Astrocyte (in vitro differentiated cells and primary cell): ENCODE measurements around the gene MYT1. TPM values are rescaled to one million over a fixed set of nuclear protein-coding genes. Genes with fewer than 3 reads are reported as not detected.

ENCODE experiments used
- DNase-seq: peaks from one replicate; pipeline ENCODE4 v3.0.0-alpha.2; 2010; ENCODE audit warnings: low read depth
- FAIRE-seq: peaks from 2 replicates; lab custom pipeline; 2011; peaks lifted over from hg19 to GRCh38; lab: Jason Lieb, UNC
- H2AFZ ChIP-seq: 2 replicates; pipeline ENCODE4 v1.6.0; 2012; ENCODE audit warnings: low read depth, low read length, inconsistent platforms
- H3K27ac ChIP-seq: 2 replicates; pipeline ENCODE4 v1.5.1; 2011; ENCODE audit warnings: low read depth, low read length, inconsistent platforms
- H3K27me3 ChIP-seq: 2 replicates; pipeline ENCODE4 v1.6.0; 2011; ENCODE audit warnings: low read length, inconsistent platforms; ENCODE audit not compliant: insufficient read depth
- H3K36me3 ChIP-seq: 2 replicates; pipeline ENCODE4 v1.5.1; 2011; ENCODE audit warnings: low read length, inconsistent platforms; ENCODE audit not compliant: insufficient read depth
- H3K4me1 ChIP-seq: 2 replicates; pipeline ENCODE4 v1.5.1; 2011; ENCODE audit warnings: low read length, inconsistent platforms; ENCODE audit not compliant: insufficient read depth
- H3K4me2 ChIP-seq: 2 replicates; pipeline ENCODE4 v1.6.0; 2012; ENCODE audit warnings: low read length, inconsistent platforms
- H3K4me3 ChIP-seq: 2 replicates; pipeline ENCODE4 v1.5.1; 2011; ENCODE audit warnings: low read depth, mild to moderate bottlenecking, low read length, inconsistent platforms; ENCODE audit not compliant: insufficient read depth
- H3K79me2 ChIP-seq: 2 replicates; pipeline ENCODE4 v1.6.0; 2012; ENCODE audit warnings: mild to moderate bottlenecking, low read length, inconsistent platforms; ENCODE audit not compliant: insufficient read depth
- H3K9ac ChIP-seq: 2 replicates; pipeline ENCODE4 v1.6.0; 2012; ENCODE audit warnings: mild to moderate bottlenecking, low read length, inconsistent platforms
- H3K9me3 ChIP-seq: 2 replicates; pipeline ENCODE4 v1.5.1; 2012; ENCODE audit warnings: low read depth, mild to moderate bottlenecking, low read length, inconsistent platforms; ENCODE audit not compliant: insufficient read depth
- H4K20me1 ChIP-seq: 2 replicates; pipeline ENCODE4 v1.6.0; 2012; ENCODE audit warnings: low read length, inconsistent platforms; ENCODE audit not compliant: insufficient read depth
- H3K27ac Mint-ChIP-seq: one replicate; pipeline ENCODE4 v1.8.0; 2021; ENCODE audit warnings: mild to moderate bottlenecking, mixed read lengths; ENCODE audit not compliant: unreplicated experiment
- H3K27me3 Mint-ChIP-seq: one replicate; pipeline ENCODE4 v1.8.0; 2021; ENCODE audit warnings: low read depth, mixed read lengths; ENCODE audit not compliant: unreplicated experiment
- H3K36me3 Mint-ChIP-seq: one replicate; pipeline ENCODE4 v1.8.0; 2021; ENCODE audit warnings: low read depth, mixed read lengths; ENCODE audit not compliant: unreplicated experiment
- H3K4me1 Mint-ChIP-seq: one replicate; pipeline ENCODE4 v1.8.0; 2021; ENCODE audit warnings: low read depth, mixed read lengths; ENCODE audit not compliant: unreplicated experiment
- H3K4me3 Mint-ChIP-seq: one replicate; pipeline ENCODE4 v1.8.0; 2021; ENCODE audit warnings: mild to moderate bottlenecking, moderate library complexity, mixed read lengths; ENCODE audit not compliant: unreplicated experiment
- H3K9me3 Mint-ChIP-seq: one replicate; pipeline ENCODE4 v1.8.0; 2021; ENCODE audit warnings: mild to moderate bottlenecking, mixed read lengths; ENCODE audit not compliant: unreplicated experiment
- EZH2 ChIP-seq: IDR thresholded peaks from 2 replicates; pipeline ENCODE4 v1.6.1; 2012; ENCODE audit warnings: mild to moderate bottlenecking, low read length, inconsistent platforms; ENCODE audit not compliant: insufficient read depth
- total RNA-seq: library from RNA; stranded (reverse); gene quantifications from 2 replicates; pipeline ENCODE4 v1.2.1, GENCODE V29; 2021
- TF ChIP-seq, protein P1 (sequence below): IDR thresholded peaks from 2 replicates; pipeline ENCODE4 v1.5.1; 2011; ENCODE audit warnings: low read depth, mild to moderate bottlenecking, inconsistent platforms, low read length, moderate library complexity; ENCODE audit not compliant: insufficient read depth

Gene MYT1
- total RNA-seq, 1 donor from 2014 or later = not detected

DNA sequence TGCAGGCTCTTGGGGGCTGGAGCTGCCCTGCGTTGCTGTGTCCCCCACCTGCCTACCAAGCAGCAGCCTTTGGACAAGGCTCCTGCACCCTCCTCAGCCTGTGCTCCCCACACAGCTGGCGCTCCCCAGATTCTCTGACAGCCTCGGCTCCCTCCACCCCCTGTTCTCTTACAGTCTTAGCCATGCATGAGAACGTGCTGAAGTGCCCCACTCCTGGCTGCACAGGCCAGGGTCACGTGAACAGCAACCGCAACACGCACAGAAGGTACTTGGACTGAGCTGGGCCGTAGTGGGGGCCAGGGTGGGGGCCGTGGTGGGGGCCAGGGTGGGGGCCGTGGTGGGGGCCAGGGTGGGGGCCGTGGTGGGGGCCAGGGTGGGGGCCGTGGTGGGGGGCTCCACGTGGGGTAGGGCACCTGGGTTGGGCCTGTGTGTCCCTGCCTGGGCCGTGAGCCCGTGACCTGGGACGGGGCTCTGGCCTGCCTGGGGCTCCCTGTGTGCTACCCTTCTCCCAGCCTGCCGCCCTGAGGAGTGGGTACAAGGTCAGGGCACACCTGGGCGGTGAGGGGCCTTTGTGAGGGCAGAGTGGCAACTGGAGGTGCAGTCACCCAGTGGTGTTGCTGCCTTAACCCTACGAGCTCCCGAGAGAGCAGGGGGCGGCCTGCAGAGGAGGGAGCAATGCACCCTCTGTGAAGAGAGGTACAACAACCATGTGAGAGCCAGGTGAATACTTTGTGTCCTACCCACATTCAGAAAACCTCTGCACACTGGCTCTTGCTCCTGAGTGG, 47.8 kb downstream of the MYT1 start:
- Histone ChIP-seq H3K27ac (no peak overlapping the region), H3K36me3 (no peaks in the 10 kb centered on the region), H4K20me1 (no peaks in the 10 kb centered on the region), H3K4me3 (no peak overlapping the region), H3K4me2 (no peak overlapping the region), H3K9me3 (no peaks in the 10 kb centered on the region), H3K4me1 (no peaks in the 10 kb centered on the region), H2AFZ (no peak overlapping the region), H3K79me2 (no peaks in the 10 kb centered on the region), H3K27me3 (peaks cover 8% of the 10 kb centered on the region), H3K9ac (no peak overlapping the region)
- no peak overlapping the region for H3K27ac Mint-ChIP-seq
- H3K4me3 Mint-ChIP-seq = no peak overlapping the region
- H3K36me3 Mint-ChIP-seq = no peaks in the 10 kb centered on the region
- no peak for DNase-seq
- FAIRE-seq = no peak
- TF ChIP-seq, protein P1, sequence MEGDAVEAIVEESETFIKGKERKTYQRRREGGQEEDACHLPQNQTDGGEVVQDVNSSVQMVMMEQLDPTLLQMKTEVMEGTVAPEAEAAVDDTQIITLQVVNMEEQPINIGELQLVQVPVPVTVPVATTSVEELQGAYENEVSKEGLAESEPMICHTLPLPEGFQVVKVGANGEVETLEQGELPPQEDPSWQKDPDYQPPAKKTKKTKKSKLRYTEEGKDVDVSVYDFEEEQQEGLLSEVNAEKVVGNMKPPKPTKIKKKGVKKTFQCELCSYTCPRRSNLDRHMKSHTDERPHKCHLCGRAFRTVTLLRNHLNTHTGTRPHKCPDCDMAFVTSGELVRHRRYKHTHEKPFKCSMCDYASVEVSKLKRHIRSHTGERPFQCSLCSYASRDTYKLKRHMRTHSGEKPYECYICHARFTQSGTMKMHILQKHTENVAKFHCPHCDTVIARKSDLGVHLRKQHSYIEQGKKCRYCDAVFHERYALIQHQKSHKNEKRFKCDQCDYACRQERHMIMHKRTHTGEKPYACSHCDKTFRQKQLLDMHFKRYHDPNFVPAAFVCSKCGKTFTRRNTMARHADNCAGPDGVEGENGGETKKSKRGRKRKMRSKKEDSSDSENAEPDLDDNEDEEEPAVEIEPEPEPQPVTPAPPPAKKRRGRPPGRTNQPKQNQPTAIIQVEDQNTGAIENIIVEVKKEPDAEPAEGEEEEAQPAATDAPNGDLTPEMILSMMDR = no peak
- no peak for TF ChIP-seq EZH2
- H3K27me3 Mint-ChIP-seq = peaks cover 54% of the 10 kb centered on the region
- peaks cover 2% of the 10 kb centered on the region for H3K4me1 Mint-ChIP-seq
- H3K9me3 Mint-ChIP-seq = no peaks in the 10 kb centered on the region

GRCh38 chr20:64212755-64213154, 48.5 kb downstream of the MYT1 start:
- H3K4me3 ChIP-seq = no peak overlapping the region
- TF ChIP-seq, protein P1 = no peak
- TF ChIP-seq EZH2 = no peak
- Mint-ChIP-seq H3K36me3 (no peaks in the 10 kb centered on the region), H3K4me1 (peaks cover 2% of the 10 kb centered on the region), H3K9me3 (no peaks in the 10 kb centered on the region), H3K4me3 (no peak overlapping the region), H3K27me3 (peaks cover 58% of the 10 kb centered on the region), H3K27ac (no peak overlapping the region)
- DNase-seq = peak; percentile 36
- no peaks in the 10 kb centered on the region for H3K9me3 ChIP-seq
- FAIRE-seq = no peak
- no peaks in the 10 kb centered on the region for H4K20me1 ChIP-seq
- no peak overlapping the region for H3K4me2 ChIP-seq
- H2AFZ ChIP-seq = no peak overlapping the region
- no peaks in the 10 kb centered on the region for H3K4me1 ChIP-seq
- H3K9ac ChIP-seq = no peak overlapping the region
- no peaks in the 10 kb centered on the region for H3K79me2 ChIP-seq
- no peaks in the 10 kb centered on the region for H3K36me3 ChIP-seq
- no peak overlapping the region for H3K27ac ChIP-seq
- peaks cover 8% of the 10 kb centered on the region for H3K27me3 ChIP-seq

GRCh38 chr20:64214113-64214512, 49.9 kb downstream of the MYT1 start:
- no peak overlapping the region for H3K27ac Mint-ChIP-seq
- H3K27me3 ChIP-seq = peaks cover 20% of the 10 kb centered on the region
- TF ChIP-seq, protein P1 = no peak
- TF ChIP-seq EZH2 = no peak

More at GRCh38 chr20:64214113-64214512, 49.9 kb downstream of the MYT1 start:
- Mint-ChIP-seq H3K4me1 (peaks cover 2% of the 10 kb centered on the region), H3K27me3 (peaks cover 63% of the 10 kb centered on the region), H3K9me3 (no peaks in the 10 kb centered on the region), H3K4me3 (no peak overlapping the region), H3K36me3 (no peaks in the 10 kb centered on the region)
- H3K9ac ChIP-seq = no peak overlapping the region
- H4K20me1 ChIP-seq = no peaks in the 10 kb centered on the region
- no peak for DNase-seq
- no peak overlapping the region for H3K4me3 ChIP-seq
- no peak overlapping the region for H2AFZ ChIP-seq
- no peaks in the 10 kb centered on the region for H3K36me3 ChIP-seq
- no peak overlapping the region for H3K4me2 ChIP-seq
- no peaks in the 10 kb centered on the region for H3K79me2 ChIP-seq
- no peak for FAIRE-seq
- H3K9me3 ChIP-seq = no peaks in the 10 kb centered on the region
- no peak overlapping the region for H3K27ac ChIP-seq
- no peaks in the 10 kb centered on the region for H3K4me1 ChIP-seq
